ENCODE data around the gene SNX20.

SNX20 gene

GRCh38 chr16:50659806-50660205, 21.3 kb downstream of the SNX20 start:
- Histone ChIP-seq H3K79me2 (ENCODE audit: insufficient read depth, low read length) (no peaks in the 10 kb centered on the region), H4K20me1 (ENCODE audit: low read depth, low read length) (no peaks in the 10 kb centered on the region), H3K4me2 (ENCODE audit: low read depth, low read length, poor library complexity, severe bottlenecking) (no peak overlapping the region), H3K9ac (ENCODE audit: low read length) (no peak overlapping the region), H3K27me3 (ENCODE audit: low read length) (no peaks in the 10 kb centered on the region), H3K36me3 (ENCODE audit: low read length) (no peaks in the 10 kb centered on the region), H3K27ac (ENCODE audit: low read depth, low read length) (no peak overlapping the region), H3K4me3 (ENCODE audit: insufficient read depth, low read length, poor library complexity, severe bottlenecking) (no peak overlapping the region), H3K9me2 (replicated peaks; ENCODE audit: insufficient read depth, low read length) (no peaks in the 10 kb centered on the region), H2AFZ (ENCODE audit: low read depth, low read length, severe bottlenecking) (no peak overlapping the region), H3F3A (ENCODE audit: insufficient read depth) (no peaks in the 10 kb centered on the region), H3K9me3 (ENCODE audit: insufficient read depth, low read length) (no peaks in the 10 kb centered on the region)
- TF ChIP-seq EZH2phosphoT487 (conservative IDR thresholded peaks at IDR 0.05; ENCODE audit: low read length) (no peak), CTCF (IDR thresholded peaks at IDR 0.05; ENCODE audit: insufficient read depth, low read length, poor library complexity, severe bottlenecking) (no peak)

- Histone ChIP-seq H3K9me2 (replicated peaks; ENCODE audit: insufficient read depth, low read length) (no peaks in the 10 kb centered on the region), H3K27me3 (ENCODE audit: low read length) (no peaks in the 10 kb centered on the region), H3K27ac (ENCODE audit: low read depth, low read length) (no peak overlapping the region), H3K4me3 (ENCODE audit: insufficient read depth, low read length, poor library complexity, severe bottlenecking) (no peak overlapping the region), H3K36me3 (ENCODE audit: low read length) (no peaks in the 10 kb centered on the region), H3K9ac (ENCODE audit: low read length) (no peak overlapping the region), H3K4me2 (ENCODE audit: low read depth, low read length, poor library complexity, severe bottlenecking) (no peak overlapping the region), H4K20me1 (ENCODE audit: low read depth, low read length) (no peaks in the 10 kb centered on the region), H3F3A (ENCODE audit: insufficient read depth) (no peaks in the 10 kb centered on the region), H3K9me3 (ENCODE audit: insufficient read depth, low read length) (no peaks in the 10 kb centered on the region), H3K79me2 (ENCODE audit: insufficient read depth, low read length) (no peaks in the 10 kb centered on the region), H2AFZ (ENCODE audit: low read depth, low read length, severe bottlenecking) (no peak overlapping the region)
- TF ChIP-seq CTCF (IDR thresholded peaks at IDR 0.05; ENCODE audit: insufficient read depth, low read length, poor library complexity, severe bottlenecking): no peak
- no peak for TF ChIP-seq EZH2phosphoT487 (conservative IDR thresholded peaks at IDR 0.05; ENCODE audit: low read length)
Observed at GRCh38 chr16:50657241-50657640, 23.9 kb downstream of the SNX20 start.

- Histone ChIP-seq H3F3A (ENCODE audit: insufficient read depth) (no peaks in the 10 kb centered on the region), H3K79me2 (ENCODE audit: insufficient read depth, low read length) (no peaks in the 10 kb centered on the region), H2AFZ (ENCODE audit: low read depth, low read length, severe bottlenecking) (no peak overlapping the region), H3K9me2 (replicated peaks; ENCODE audit: insufficient read depth, low read length) (no peaks in the 10 kb centered on the region), H3K27me3 (ENCODE audit: low read length) (no peaks in the 10 kb centered on the region), H3K4me3 (ENCODE audit: insufficient read depth, low read length, poor library complexity, severe bottlenecking) (no peak overlapping the region), H3K4me2 (ENCODE audit: low read depth, low read length, poor library complexity, severe bottlenecking) (no peak overlapping the region), H3K9me3 (ENCODE audit: insufficient read depth, low read length) (no peaks in the 10 kb centered on the region), H4K20me1 (ENCODE audit: low read depth, low read length) (no peaks in the 10 kb centered on the region), H3K9ac (ENCODE audit: low read length) (no peak overlapping the region), H3K36me3 (ENCODE audit: low read length) (no peaks in the 10 kb centered on the region), H3K27ac (ENCODE audit: low read depth, low read length) (no peak overlapping the region)
- TF ChIP-seq CTCF (IDR thresholded peaks at IDR 0.05; ENCODE audit: insufficient read depth, low read length, poor library complexity, severe bottlenecking) (no peak), EZH2phosphoT487 (conservative IDR thresholded peaks at IDR 0.05; ENCODE audit: low read length) (no peak)
Observed at GRCh38 chr16:50655558-50656055, 25.5 kb downstream of the SNX20 start.

Measured in SU-DHL-6 (cell line).